GM23248 (cell line): ENCODE data around the gene SH3TC1. TPM values are rescaled to one million over a fixed set of nuclear protein-coding genes. Genes with fewer than 3 reads are reported as not detected.

Source experiments
- DNase-seq: peaks from one replicate; pipeline ENCODE4 v3.0.0-alpha.2; 2015
- H2AFZ ChIP-seq: fragments of 200-600 bp; sonication (generic); 2 replicates; pipeline ENCODE4 v1.6.1; 2016; ENCODE audit warnings: antibody characterized with exemption
- H3F3A ChIP-seq: fragments of 200-600 bp; sonication (generic); 2 replicates; pipeline ENCODE4 v1.6.1; 2016; ENCODE audit warnings: mild to moderate bottlenecking, antibody characterized with exemption, mixed run types; ENCODE audit not compliant: insufficient read depth
- H3K27ac ChIP-seq: fragments of 200-600 bp; sonication (generic); 2 replicates; pipeline ENCODE4 v1.5.1; 2016; ENCODE audit warnings: mild to moderate bottlenecking
- H3K27me3 ChIP-seq: fragments of 200-600 bp; sonication (generic); replicated peaks from 2 replicates; pipeline ENCODE4 v1.6.1; 2016; ENCODE audit warnings: mild to moderate bottlenecking; ENCODE audit not compliant: insufficient read depth
- H3K36me3 ChIP-seq: fragments of 200-600 bp; sonication (generic); 2 replicates; pipeline ENCODE4 v1.6.1; 2016; ENCODE audit warnings: low read depth, mild to moderate bottlenecking
- H3K4me1 ChIP-seq: fragments of 200-600 bp; sonication (generic); 2 replicates; pipeline ENCODE4 v1.6.1; 2016; ENCODE audit warnings: mild to moderate bottlenecking; ENCODE audit not compliant: insufficient read depth
- H3K4me2 ChIP-seq: fragments of 200-600 bp; sonication (generic); one replicate; pipeline ENCODE4 v1.6.1; 2016; ENCODE audit warnings: mild to moderate bottlenecking; ENCODE audit not compliant: unreplicated experiment
- H3K4me3 ChIP-seq: fragments of 200-600 bp; sonication (generic); 2 replicates; pipeline ENCODE4 v1.5.1; 2016; ENCODE audit warnings: mild to moderate bottlenecking
- H3K79me2 ChIP-seq: fragments of 200-600 bp; sonication (generic); 2 replicates; pipeline ENCODE4 v1.6.1; 2016; ENCODE audit warnings: mild to moderate bottlenecking; ENCODE audit not compliant: insufficient read depth
- H3K9ac ChIP-seq: fragments of 200-600 bp; sonication (generic); 2 replicates; pipeline ENCODE4 v1.6.1; 2016; ENCODE audit warnings: mild to moderate bottlenecking
- H3K9me2 ChIP-seq: fragments of 200-600 bp; sonication (generic); 2 replicates; pipeline ENCODE4 v1.6.1; 2016; ENCODE audit warnings: mixed run types, mild to moderate bottlenecking, moderate library complexity; ENCODE audit not compliant: insufficient read depth
- H3K9me3 ChIP-seq: fragments of 200-600 bp; sonication (generic); one replicate; pipeline ENCODE4 v1.6.1; 2017; ENCODE audit warnings: low read depth
- H4K20me1 ChIP-seq: fragments of 200-600 bp; sonication (generic); 2 replicates; pipeline ENCODE4 v1.6.0; 2016; ENCODE audit not compliant: insufficient read depth
- EZH2 ChIP-seq: fragments of 200-600 bp; sonication (generic); IDR thresholded peaks from 2 replicates; pipeline ENCODE4 v1.6.1; 2018; ENCODE audit warnings: antibody characterized with exemption, mild to moderate bottlenecking; ENCODE audit not compliant: insufficient read depth, poor library complexity, severe bottlenecking
- EZH2phosphoT487 ChIP-seq: fragments of 200-600 bp; sonication (generic); IDR thresholded peaks from 2 replicates; pipeline ENCODE4 v1.6.1; 2018; ENCODE audit warnings: antibody characterized with exemption, moderate library complexity, mild to moderate bottlenecking, low read depth; ENCODE audit not compliant: insufficient read depth
- WGBS, 2 experiments: methylation state at CpG; one replicate each; pipeline ENCODE4 v1.1.6; 2015 to 2017; ENCODE audit warnings: low lambda C conversion rate in 2 of 2, low coverage in 1 of 2; ENCODE audit errors: missing lambda C conversion rate in 2 of 2; 5-methylcytosine and 5-hydroxymethylcytosine counted together
- in situ Hi-C: fragments of 300-500 bp; cut with MboI; formaldehyde crosslinking; loops from 2 replicates; pipeline ENCODE4 v1.15.0; 2020
- polyA plus RNA-seq: library from polyadenylated mRNA; unstranded; fragments of >200 nt; fragmentation: Nextera tagmentation; extraction: Ambion mirVana; gene quantifications from 2 replicates; pipeline ENCODE4 v1.2.1, GENCODE V29; 2016
- total RNA-seq: library from RNA; depleted of rRNA; stranded (reverse); fragments of >200 nt; shearing (Covaris generic); gene quantifications from 2 replicates; pipeline ENCODE4 v1.2.3, GENCODE V29; 2014

The SH3TC1 gene
- total and polyA plus RNA-seq, 2 experiments from 2014 or later = 2.3 to 6.5 TPM

- TF ChIP-seq EZH2phosphoT487 (no peak), EZH2 (no peak)
- H3K27me3 ChIP-seq = no peaks in the 10 kb centered on the region
- H3K9me3 ChIP-seq = no peaks in the 10 kb centered on the region
- H3K79me2 ChIP-seq = no peaks in the 10 kb centered on the region
- no peak for DNase-seq
- in situ Hi-C loops = no loop called here
- H3K27ac ChIP-seq = no peak overlapping the region
- H3K9ac ChIP-seq = no peak overlapping the region
- WGBS, 2 experiments = 80 to 82% methylated on average over 28 to 30 of the region's 30 CpGs
- H3K4me1 ChIP-seq = peaks cover 8% of the 10 kb centered on the region; the same call in 1 of the 2 replicates
- H2AFZ ChIP-seq = no peak overlapping the region
- no peak overlapping the region for H3K4me2 ChIP-seq
- H3K4me3 ChIP-seq = no peak overlapping the region
- H3K9me2 ChIP-seq = no peaks in the 10 kb centered on the region
- no peaks in the 10 kb centered on the region for H3F3A ChIP-seq
- no peaks in the 10 kb centered on the region for H3K36me3 ChIP-seq
- H4K20me1 ChIP-seq = no peaks in the 10 kb centered on the region
Observed at GRCh38 chr4:8200302-8200975, 1.3 kb downstream of the SH3TC1 start.

DNA sequence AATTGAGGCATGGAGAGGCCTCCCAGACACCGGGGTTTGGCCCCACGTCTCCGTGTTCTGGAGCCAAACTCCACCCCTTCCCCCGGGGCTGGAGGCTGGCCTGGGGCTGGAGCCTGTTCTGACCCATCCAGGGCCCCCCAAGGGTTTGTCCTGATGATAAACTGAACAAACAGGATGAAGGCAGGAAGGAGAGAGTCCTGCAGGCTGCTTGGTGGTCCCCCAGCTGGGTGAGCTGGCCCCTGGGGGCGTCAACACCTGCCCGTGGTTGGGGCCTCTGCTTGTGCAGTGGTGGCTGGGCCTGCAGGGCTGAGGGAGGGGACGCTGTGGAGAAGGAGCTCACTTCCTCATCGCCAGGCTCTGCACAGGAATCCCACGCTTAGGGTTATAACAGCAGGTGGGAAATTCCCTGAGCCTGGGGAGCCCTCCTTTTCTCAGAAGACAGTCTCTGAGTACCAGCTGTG lies 2.3 kb downstream of the SH3TC1 start:
- in situ Hi-C loops = no loop called here
- Histone ChIP-seq H3K9ac (no peak overlapping the region), H2AFZ (no peak overlapping the region), H3K4me3 (no peak overlapping the region), H3K79me2 (no peaks in the 10 kb centered on the region), H3K9me3 (no peaks in the 10 kb centered on the region), H3K4me1 (peaks cover 8% of the 10 kb centered on the region; the same call in 1 of the 2 replicates), H3K9me2 (no peaks in the 10 kb centered on the region), H3K36me3 (no peaks in the 10 kb centered on the region), H3K27me3 (no peaks in the 10 kb centered on the region), H3K27ac (no peak overlapping the region), H4K20me1 (no peaks in the 10 kb centered on the region), H3F3A (no peaks in the 10 kb centered on the region), H3K4me2 (no peak overlapping the region)
- WGBS, 2 experiments = 67% methylated on average over 7 to 9 of the region's 9 CpGs
- DNase-seq = no peak
- TF ChIP-seq EZH2 (no peak), EZH2phosphoT487 (no peak)

DNA sequence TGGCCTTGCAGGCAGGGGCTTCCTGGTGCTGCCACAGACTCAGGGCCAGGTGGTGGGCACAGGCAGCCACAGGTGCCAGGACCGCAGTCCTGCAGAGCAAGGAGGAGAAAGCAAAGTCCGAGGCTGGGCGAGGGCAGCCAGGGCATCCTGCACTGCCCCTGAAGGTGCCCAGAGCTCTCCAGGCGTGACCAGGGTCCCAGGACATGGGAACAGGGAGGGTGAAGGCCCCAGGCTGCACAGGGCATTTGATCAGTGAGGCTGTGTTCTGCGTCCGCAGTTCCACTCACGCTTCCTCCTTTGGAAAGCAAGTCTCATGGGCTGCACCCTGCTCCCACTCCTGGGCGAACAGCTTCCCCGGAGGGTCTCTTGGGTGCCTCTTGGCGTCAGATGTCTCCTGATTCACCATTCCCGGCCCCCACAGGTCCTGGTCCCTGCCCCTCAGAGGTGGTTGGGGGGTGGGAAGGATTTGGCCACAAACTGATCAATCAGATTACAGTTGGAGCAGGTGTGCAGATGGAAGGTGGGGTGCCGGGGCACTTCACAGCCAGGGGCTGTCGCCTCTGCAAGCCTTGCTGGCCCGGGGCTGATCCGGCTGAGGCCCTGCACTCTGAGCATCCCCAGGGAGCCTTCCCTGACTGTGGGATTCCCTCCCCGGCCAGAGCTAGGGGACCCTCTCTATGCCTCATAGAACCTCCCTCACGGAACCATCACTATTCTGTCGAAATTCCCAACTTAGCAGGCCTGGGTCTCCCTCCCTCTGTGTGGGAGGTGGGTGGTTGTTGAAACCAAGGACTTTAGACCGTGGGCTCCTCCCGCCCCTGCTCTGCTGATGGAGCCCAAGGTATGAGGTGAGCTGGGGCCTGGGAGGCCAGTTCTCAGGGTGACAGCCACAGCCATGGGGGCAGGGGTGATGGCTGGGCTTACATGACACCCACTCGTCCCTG lies 3.3 kb downstream of the SH3TC1 start:
- Histone ChIP-seq H4K20me1 (no peaks in the 10 kb centered on the region), H3K27ac (no peak overlapping the region), H3K4me3 (no peak overlapping the region), H3K36me3 (no peaks in the 10 kb centered on the region), H3K9me2 (no peaks in the 10 kb centered on the region), H3K79me2 (no peaks in the 10 kb centered on the region), H3K4me1 (peaks cover 8% of the 10 kb centered on the region; the same call in 1 of the 2 replicates), H3K4me2 (no peak overlapping the region), H2AFZ (no peak overlapping the region), H3K27me3 (no peaks in the 10 kb centered on the region), H3K9me3 (no peaks in the 10 kb centered on the region), H3F3A (no peaks in the 10 kb centered on the region), H3K9ac (no peak overlapping the region)
- no peak for TF ChIP-seq EZH2
- no peak for TF ChIP-seq EZH2phosphoT487
- DNase-seq = no peak
- WGBS, 2 experiments = 83 to 85% methylated on average over 19 to 21 of the region's 21 CpGs
- in situ Hi-C loops = no loop called here

DNA sequence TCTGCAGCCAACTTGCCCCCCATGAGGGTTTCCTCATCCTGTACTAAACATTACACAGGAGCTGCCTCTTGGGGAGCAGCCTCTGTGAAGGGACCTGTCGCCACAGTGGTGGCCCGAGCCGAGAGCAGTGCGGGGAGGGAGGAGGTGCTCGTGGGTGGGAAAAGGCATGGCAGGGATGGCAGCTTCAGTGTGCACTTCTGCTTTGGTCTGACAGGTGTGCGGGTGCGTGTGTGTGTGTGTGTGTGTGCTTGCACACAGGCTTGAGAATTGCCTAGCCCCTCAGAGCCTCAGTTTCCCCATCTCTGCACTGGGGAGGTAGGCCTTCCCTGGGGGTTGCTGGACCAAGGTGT lies 3.9 kb downstream of the SH3TC1 start:
- no peaks in the 10 kb centered on the region for H4K20me1 ChIP-seq
- DNase-seq = no peak
- no peaks in the 10 kb centered on the region for H3K9me3 ChIP-seq
- peaks cover 8% of the 10 kb centered on the region; the same call in 1 of the 2 replicates for H3K4me1 ChIP-seq
- no peaks in the 10 kb centered on the region for H3K9me2 ChIP-seq
- no peak overlapping the region for H3K4me2 ChIP-seq
- H2AFZ ChIP-seq = no peak overlapping the region
- no peaks in the 10 kb centered on the region for H3K79me2 ChIP-seq
- in situ Hi-C loops = no loop called here
- 85 to 87% methylated on average over 7 of the region's 7 CpGs for WGBS, 2 experiments
- no peak overlapping the region for H3K9ac ChIP-seq
- no peak overlapping the region for H3K4me3 ChIP-seq
- H3K27ac ChIP-seq = no peak overlapping the region
- no peaks in the 10 kb centered on the region for H3F3A ChIP-seq
- H3K27me3 ChIP-seq = no peaks in the 10 kb centered on the region
- H3K36me3 ChIP-seq = no peaks in the 10 kb centered on the region
- TF ChIP-seq EZH2 (no peak), EZH2phosphoT487 (no peak)
